Endothelial cell of umbilical vein (primary cell): Measurements from ENCODE around the gene GAGE12E. TPM values are rescaled to one million over a fixed set of nuclear protein-coding genes. Genes with fewer than 3 reads are reported as not detected.
"Not testable (repeated sequence)": the region's sequence is repeated elsewhere in the genome, so short reads cannot be mapped to it uniquely, and the experiment has no call there.

Experiments
- BruUV-seq: library from RNA; stranded (reverse); fragments of 400-500 nt; replicated peaks from 2 replicates; lab custom pipeline; 2021; lab: Mats Ljungman, UMichigan
- CTCF ChIA-PET: fragments of 300-600, 350-600 bp; sonication (Branson Sonifier 250); formaldehyde crosslinking; loops from one replicate; lab custom pipeline; 2021; ENCODE audit warnings: antibody characterized with exemption, inconsistent platforms; lab: Charles Lee
- POLR2A ChIA-PET: fragments of 300-600, 350-600 bp; sonication (Branson Sonifier 250); formaldehyde crosslinking; loops from one replicate; lab custom pipeline; 2021; ENCODE audit warnings: antibody characterized with exemption, inconsistent platforms; lab: Charles Lee
- DNase-seq: peaks from one replicate; pipeline ENCODE4 v3.0.0-alpha.2; 2011; ENCODE audit warnings: low read depth, low spot score
- FAIRE-seq: peaks from 2 replicates; lab custom pipeline; 2011; peaks lifted over from hg19 to GRCh38; lab: Jason Lieb, UNC
- H2AFZ ChIP-seq: 2 replicates; pipeline ENCODE4 v1.6.0; 2012; ENCODE audit warnings: low read depth, low read length, control low read depth, inconsistent platforms
- H3K27ac ChIP-seq: 2 replicates; pipeline ENCODE4 v1.5.1; 2011; ENCODE audit warnings: low read depth, mild to moderate bottlenecking, control low read depth, low read length, moderate library complexity; ENCODE audit not compliant: insufficient read depth
- H3K27me3 ChIP-seq, 2 experiments: 2 replicates each; pipeline versions ENCODE4 v1.6.0 to v1.6.1; 2011; ENCODE audit warnings: low read length in 2 of 2, mixed read lengths in 1 of 2; ENCODE audit not compliant: control insufficient read depth in 2 of 2, insufficient read depth in 2 of 2
- H3K36me3 ChIP-seq, 2 experiments: 2 replicates in 1 of 2; 3 replicates in 1 of 2; pipeline ENCODE4 v1.5.1; 2011; ENCODE audit warnings: low read length in 2 of 2, mild to moderate bottlenecking in 1 of 2, moderate library complexity in 1 of 2; ENCODE audit not compliant: control insufficient read depth in 2 of 2, insufficient read depth in 2 of 2; ENCODE audit errors: extremely low read depth in 1 of 2
- H3K4me1 ChIP-seq: 3 replicates; pipeline ENCODE4 v1.5.1; 2011; ENCODE audit warnings: mild to moderate bottlenecking, low read length; ENCODE audit not compliant: control insufficient read depth, insufficient read depth; ENCODE audit errors: extremely low read depth
- H3K4me2 ChIP-seq: 2 replicates; pipeline ENCODE4 v1.6.1; 2011; ENCODE audit warnings: low read length, control low read depth, mixed read lengths; ENCODE audit not compliant: insufficient read depth
- H3K4me3 ChIP-seq, 3 experiments: fragments of 200-600 bp in 1 of 3; sonication (generic), shearing (Covaris generic) in 1 of 3; replicated peaks in 1 of 3; 2 replicates each; pipeline ENCODE4 v1.5.1; 2011 to 2016; ENCODE audit warnings: control low read depth in 3 of 3, low read length in 3 of 3, mild to moderate bottlenecking in 2 of 3, inconsistent platforms in 1 of 3, low read depth in 1 of 3, moderate library complexity in 1 of 3; ENCODE audit not compliant: insufficient read depth in 1 of 3
- H3K79me2 ChIP-seq: 2 replicates; pipeline ENCODE4 v1.6.0; 2012; ENCODE audit warnings: low read length, inconsistent platforms; ENCODE audit not compliant: control insufficient read depth, insufficient read depth
- H3K9ac ChIP-seq: replicated peaks from 2 replicates; pipeline ENCODE3; 2011; ENCODE audit warnings: low read length, control low read depth; ENCODE audit not compliant: insufficient read depth; ENCODE audit errors: extremely low read depth
- H3K9me1 ChIP-seq: replicated peaks from 3 replicates; pipeline ENCODE4 v1.6.0; 2011; ENCODE audit warnings: mild to moderate bottlenecking, low read length; ENCODE audit not compliant: control insufficient read depth, insufficient read depth; ENCODE audit errors: extremely low read depth
- H3K9me3 ChIP-seq: replicated peaks from 2 replicates; pipeline ENCODE4 v1.5.1; 2012; ENCODE audit warnings: low read length, inconsistent platforms; ENCODE audit not compliant: control insufficient read depth, insufficient read depth
- H4K20me1 ChIP-seq: replicated peaks from 2 replicates; pipeline ENCODE3; 2011; ENCODE audit warnings: mild to moderate bottlenecking, low read length; ENCODE audit not compliant: control insufficient read depth, insufficient read depth; ENCODE audit errors: extremely low read depth
- dilution Hi-C: fragments of 300-500 bp; cut with MboI; formaldehyde crosslinking; loops from one replicate; pipeline ENCODE4 v1.15.0; 2019; ENCODE audit warnings: low sequenced_read_pairs; ENCODE audit not compliant: extremely low pct_ligation_motif_present
- intact Hi-C: fragments of 100-400 bp; cut with micrococcal nuclease; formaldehyde crosslinking; loops from one replicate; pipeline ENCODE4 v1.10.0; 2022
- polyA plus RNA-seq, 4 experiments: library from polyadenylated mRNA; depleted of rRNA in 3 of 4; stranded (reverse) in 3 of 4; unstranded in 1 of 4; fragments of >200 nt; gene quantifications; 2 replicates each; pipeline versions ENCODE4 v1.2.1 to v1.2.3, GENCODE V29; 2011 to 2012; ENCODE audit warnings: missing spikeins in 1 of 4
- total RNA-seq: library from RNA; stranded (reverse); gene quantifications from 2 replicates; pipeline ENCODE4 v1.2.3, GENCODE V29; 2021

Gene GAGE12E
- total and polyA plus RNA-seq, 2 donors (not counting 3 experiments of a cell fraction or from before 2014, with no cell fraction given): not detected

GRCh38 chrX:49568728-49569127 lies 17.6 kb downstream of the GAGE12E start:
- intact Hi-C loops, H4K20me1 ChIP-seq, H3K9me3 ChIP-seq, POLR2A ChIA-PET, H3K4me2 ChIP-seq, H3K36me3 ChIP-seq, H3K9ac ChIP-seq, DNase-seq, H2AFZ ChIP-seq, H3K27ac ChIP-seq, BruUV-seq, H3K27me3 ChIP-seq, H3K4me3 ChIP-seq, FAIRE-seq, CTCF ChIA-PET, H3K79me2 ChIP-seq, H3K4me1 ChIP-seq, dilution Hi-C loops, H3K9me1 ChIP-seq: not testable (repeated sequence)

DNA sequence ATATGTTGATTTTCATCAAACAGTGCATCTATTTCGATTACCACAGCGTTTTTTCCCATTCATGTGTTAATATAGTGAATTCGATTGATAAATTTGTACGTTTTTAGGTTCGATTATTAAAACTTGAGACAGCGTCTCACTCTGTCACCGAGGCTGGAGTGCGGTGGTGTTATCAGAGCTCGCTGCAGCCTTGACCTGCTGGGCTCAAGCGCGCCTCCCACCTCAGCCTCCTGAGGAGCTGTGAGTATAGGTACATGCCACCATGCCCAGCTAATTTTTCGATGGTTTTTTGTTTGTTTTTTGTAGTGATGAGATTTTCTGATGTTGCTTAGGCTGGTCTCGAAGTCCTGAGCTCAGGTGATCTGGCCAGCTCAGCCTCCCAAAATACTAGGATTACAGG lies 18.1 kb downstream of the GAGE12E start:
- DNase-seq, H3K4me1 ChIP-seq, H3K9me3 ChIP-seq, H3K79me2 ChIP-seq, H3K27me3 ChIP-seq, H3K9me1 ChIP-seq, H2AFZ ChIP-seq, BruUV-seq, H3K36me3 ChIP-seq, H4K20me1 ChIP-seq, intact Hi-C loops, H3K4me2 ChIP-seq, FAIRE-seq, CTCF ChIA-PET, H3K4me3 ChIP-seq, POLR2A ChIA-PET, H3K27ac ChIP-seq, dilution Hi-C loops, H3K9ac ChIP-seq: not testable (repeated sequence)

GRCh38 chrX:49570100-49570499 lies 19.0 kb downstream of the GAGE12E start, which contains the start of gene GAGE12G:
Gene GAGE12G, plus strand, starts transcription at chrX:49570400. Its CDS starts 1,155 bp downstream, at chrX:49571555.
- H2AFZ ChIP-seq, dilution Hi-C loops, H3K4me1 ChIP-seq, FAIRE-seq, H3K27me3 ChIP-seq, CTCF ChIA-PET, H3K4me3 ChIP-seq, H3K9ac ChIP-seq, BruUV-seq, POLR2A ChIA-PET, H3K27ac ChIP-seq, H4K20me1 ChIP-seq, H3K9me3 ChIP-seq, intact Hi-C loops, H3K36me3 ChIP-seq, H3K9me1 ChIP-seq, H3K4me2 ChIP-seq, H3K79me2 ChIP-seq, DNase-seq: not testable (repeated sequence)

DNA sequence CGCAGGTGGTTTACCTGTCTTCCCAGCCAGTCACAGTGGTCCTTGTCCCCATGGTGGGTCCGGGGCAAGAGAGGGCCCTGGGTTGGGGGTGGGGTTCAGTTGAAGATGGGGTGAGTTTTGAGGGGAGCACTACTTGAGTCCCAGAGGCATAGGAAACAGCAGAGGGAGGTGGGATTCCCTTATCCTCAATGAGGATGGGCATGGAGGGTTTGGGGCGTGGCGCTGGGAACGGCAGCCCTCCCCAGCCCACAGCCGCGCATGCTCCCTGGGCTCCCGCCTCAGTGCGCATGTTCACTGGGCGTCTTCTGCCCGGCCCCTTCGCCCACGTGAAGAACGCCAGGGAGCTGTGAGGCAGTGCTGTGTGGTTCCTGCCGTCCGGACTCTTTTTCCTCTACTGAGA lies 28.6 kb downstream of the GAGE12E start, which contains the start of gene GAGE12H:
GAGE12H (plus strand) TSS at position 301 of the 400 bp plus-strand sequence. CDS start 1,155 bp downstream, outside the sequence.
- H3K27me3 ChIP-seq, H3K4me2 ChIP-seq, dilution Hi-C loops, H3K36me3 ChIP-seq, H3K27ac ChIP-seq, H3K4me1 ChIP-seq, H3K9me3 ChIP-seq, intact Hi-C loops, CTCF ChIA-PET, FAIRE-seq, H3K79me2 ChIP-seq, POLR2A ChIA-PET, H3K9ac ChIP-seq, DNase-seq, H3K4me3 ChIP-seq, H4K20me1 ChIP-seq, H2AFZ ChIP-seq, H3K9me1 ChIP-seq, BruUV-seq: not testable (repeated sequence)
